Heart right ventricle (tissue), 16 donors: Measurements from ENCODE around the gene PCNP. TPM values are rescaled to one million over a fixed set of nuclear protein-coding genes. Genes with fewer than 3 reads are reported as not detected.
"Not testable (repeated sequence)": the region's sequence is repeated elsewhere in the genome, so short reads cannot be mapped to it uniquely, and the experiment has no call there.

Source experiments
- ATAC-seq, 8 donors: fragments of 200-7000 bp; cut with Tn5 transposase; one replicate each; pipeline ENCODE4 v1.9.1; 2020; ENCODE audit warnings: mild to moderate bottlenecking in 8 of 8, moderate library complexity in 8 of 8, moderate number of reproducible peaks in 1 of 8
- DNase-seq, 2 donors: peaks; one replicate each; pipeline ENCODE4 v3.0.0-alpha.2; 2020
- H3K27ac ChIP-seq, 10 donors: fragments of 200-600 bp; sonication (generic) in 2 of 10; one replicate each; pipeline versions ENCODE4 v1.5.0 to v1.8.0; 2020 to 2022; ENCODE audit warnings: mild to moderate bottlenecking in 3 of 10
- H3K27me3 ChIP-seq, 7 donors: fragments of 200-600 bp; one replicate each; pipeline ENCODE4 v1.8.0; 2021 to 2022; ENCODE audit warnings: mild to moderate bottlenecking in 2 of 7
- H3K36me3 ChIP-seq, 9 donors: fragments of 200-600 bp; sonication (generic) in 1 of 9; one replicate each; pipeline versions ENCODE4 v1.5.0 to v1.8.0; 2020 to 2022; ENCODE audit warnings: mild to moderate bottlenecking in 2 of 9
- H3K4me1 ChIP-seq, 9 donors: fragments of 200-600 bp; sonication (generic) in 1 of 9; one replicate each; pipeline versions ENCODE4 v1.5.0 to v1.8.0; 2020 to 2022; ENCODE audit warnings: mild to moderate bottlenecking in 4 of 9
- H3K4me3 ChIP-seq, 10 donors: fragments of 200-600 bp; sonication (generic) in 2 of 10; one replicate each; pipeline versions ENCODE4 v1.5.0 to v1.8.0; 2020 to 2022; ENCODE audit warnings: mild to moderate bottlenecking in 7 of 10, moderate library complexity in 2 of 10
- H3K9me3 ChIP-seq, 11 donors: fragments of 200-600 bp in 10 of 11; sonication (generic) in 2 of 11; one replicate each; pipeline versions ENCODE4 v1.5.0 to v1.8.0; 2013 to 2022; ENCODE audit warnings: mild to moderate bottlenecking in 2 of 11, control low read depth in 1 of 11, moderate library complexity in 1 of 11
- CTCF ChIP-seq, 9 donors: fragments of 200-600 bp; sonication (generic) in 2 of 9; IDR thresholded peaks; one replicate each; pipeline versions ENCODE4 v1.5.0 to v1.8.0; 2021 to 2022; ENCODE audit warnings: antibody characterized with exemption in 9 of 9, mild to moderate bottlenecking in 5 of 9, moderate library complexity in 1 of 9
- WGBS, 2 donors: extraction: QIAGEN DNeasy Blood & Tissue Kit; methylation state at CpG; one replicate each; pipeline ENCODE4 v1.1.7; 2013; ENCODE audit warnings: inconsistent platforms in 1 of 2; 5-methylcytosine and 5-hydroxymethylcytosine counted together
- intact Hi-C, 10 donors: fragments of 100-400 bp; cut with DNase I; formaldehyde crosslinking; loops; one replicate each; pipeline versions ENCODE4 v1.11.1 to v1.14.2; 2022
- polyA plus RNA-seq, 2 donors: library from polyadenylated mRNA; stranded (reverse); fragments of 200-250 nt; gene quantifications; one replicate each; pipeline ENCODE4 v1.2.3, GENCODE V29; 2013
- total RNA-seq, 10 donors: library from RNA; stranded (reverse); fragmentation: NEBNext Ultra II Directional in 3 of 10; extraction: Animal tissue kit (Norgen Biotek cat#: 25700) in 3 of 10; gene quantifications; one replicate each; pipeline versions ENCODE4 v1.2.1 to v1.2.4, GENCODE V29; 2021 to 2023
- donor health status: Arrhythmogenic right ventricular cardiomyopathy.
- donor health status: ischemic (EF 13 %, LVEDD 7.1; RV severe dilation, severe dysfunction).
- donor health status: healthy with polysubstance abuse.
- donor health status: DM: no; HTN: yes; CAD: no.
- donor health status: DM: no; HTN: no; CAD: no.
- donor health status: ischemic (EF 25% LVEDD 6.9; RV normal size, moderate dysfunction).
- donor health status: ischemic (EF 25% LVEDD 5.7; RV mildly dilated, moderate dysfunction).
- donor health status: healthy.
- donor health status: DM: yes; HTN: yes; CAD: no.
- donor health status: Ischemic cardiomyopathy.
- donor health status: ischemic (EF 35%, LVEDD 5.7; RV mildly dilated, moderate dysfunction).
- donor health status: nonischemic (EF 11% LVEDD 7.7; RV severe dilation, severe dysfunction).
- donor health status: DM: yes; HTN: yes; CAD: no.
- donor health status: PGD.
- donor health status: ischemic (EF 29% LVEDD 5.4; RV normal size, mild dysfunction).
- donor health status: nonischemic (EF 23%, LVEDD 6.1; RV moderate dilation, normal function).

PCNP gene
- total and polyA plus RNA-seq, 12 donors, result 64.3 to 145 (median 121) TPM

- ATAC-seq (no peak), DNase-seq (no peak)
- no peak overlapping the region for H3K27ac ChIP-seq
- 76 to 77% methylated on average over 10 of the region's 10 CpGs for WGBS, 2 donors
- H3K4me3 ChIP-seq, result no peak overlapping the region
- intact Hi-C loops, result loop anchor here in 5 of 10 donors (5.0 to 10.0 kb wide), 3 partner anchors 56 to 66 kb away; partner anchors contain the start of gene PCNP (in 4 of the 5)
- H3K9me3 ChIP-seq, result no peaks in the 10 kb centered on the region
- H3K36me3 ChIP-seq, result no peaks in the 10 kb centered on the region
- H3K27me3 ChIP-seq, result no peaks in the 10 kb centered on the region
- TF ChIP-seq CTCF (IDR thresholded peaks at IDR 0.05), result no peak
- peaks cover 0 to 9% (median 0%) of the 10 kb centered on the region in 9 donors for H3K4me1 ChIP-seq
Measured at GRCh38 chr3:101638261-101638745, 64.3 kb downstream of the PCNP start.

GRCh38 chr3:101639280-101639963 is 65.4 kb downstream of the PCNP start:
- Histone ChIP-seq H3K4me1 (peaks cover 0 to 9% (median 0%) of the 10 kb centered on the region in 9 donors), H3K9me3 (no peaks in the 10 kb centered on the region), H3K4me3 (no peak overlapping the region), H3K36me3 (no peaks in the 10 kb centered on the region), H3K27ac (no peak overlapping the region), H3K27me3 (no peaks in the 10 kb centered on the region)
- no peak for ATAC-seq
- no peak for TF ChIP-seq CTCF (IDR thresholded peaks at IDR 0.05)
- WGBS, 2 donors, result 86 to 89% methylated on average over 18 of the region's 18 CpGs
- intact Hi-C loops, result loop anchor here in 5 of 10 donors (5.0 to 10.0 kb wide), 3 partner anchors 57 to 67 kb away; partner anchors contain the start of gene PCNP (in 4 of the 5)
- no peak for DNase-seq

- WGBS, 2 donors, result 96 to 98% methylated on average over 10 of the region's 10 CpGs
- Histone ChIP-seq H3K4me3 (no peak overlapping the region), H3K27ac (no peak overlapping the region), H3K27me3 (no peaks in the 10 kb centered on the region), H3K36me3 (no peaks in the 10 kb centered on the region), H3K9me3 (no peaks in the 10 kb centered on the region), H3K4me1 (peaks cover 0 to 9% (median 0%) of the 10 kb centered on the region in 9 donors)
- intact Hi-C loops, result no loop called here
- TF ChIP-seq CTCF (IDR thresholded peaks at IDR 0.05), result no peak
- DNase-seq, result no peak
- no peak for ATAC-seq
Measured at GRCh38 chr3:101640256-101640655, 66.3 kb downstream of the PCNP start.

- ATAC-seq, intact Hi-C loops, DNase-seq, H3K27ac ChIP-seq, H3K4me3 ChIP-seq, H3K4me1 ChIP-seq, H3K36me3 ChIP-seq, H3K9me3 ChIP-seq, H3K27me3 ChIP-seq: not testable (repeated sequence)
- WGBS, 2 donors, result 46 to 54% methylated on average over 14 of the region's 14 CpGs
Measured at GRCh38 chr3:101641397-101642115, 67.6 kb downstream of the PCNP start.
